ENCODE data around the gene PIM2. TPM values are rescaled to one million over a fixed set of nuclear protein-coding genes. Genes with fewer than 3 reads are reported as not detected.

PIM2 gene
- total and polyA plus RNA-seq, 2 experiments from 2014 or later, result 11.5 to 16.8 TPM

GRCh38 chrX:48919360-48919841, 577 bp upstream of the PIM2 start:
- Histone ChIP-seq H3K9me2 (replicated peaks; ENCODE audit: insufficient read depth) (no peaks in the 10 kb centered on the region), H3K9me3 (ENCODE audit: low read depth) (no peaks in the 10 kb centered on the region), H3K4me3 (no peak overlapping the region), H2AFZ (peak overlapping the region; percentile 12), H4K20me1 (ENCODE audit: insufficient read depth, poor library complexity, severe bottlenecking) (no peaks in the 10 kb centered on the region), H3K4me1 (ENCODE audit: insufficient read depth) (no peaks in the 10 kb centered on the region), H3K27ac (peak overlapping the region; percentile 66), H3K27me3 (no peaks in the 10 kb centered on the region), H3K36me3 (replicated peaks; ENCODE audit: insufficient read depth, low read depth) (no peaks in the 10 kb centered on the region), H3K79me2 (no peaks in the 10 kb centered on the region), H3K4me2 (peak overlapping the region; percentile 93)
- DNase-seq (ENCODE audit: low spot score), result no peak
- TF ChIP-seq CTCF (IDR thresholded peaks at IDR 0.05; ENCODE audit: poor library complexity) (no peak), EZH2 (IDR thresholded peaks at IDR 0.05; ENCODE audit: borderline replicate concordance) (no peak), EZH2phosphoT487 (IDR thresholded peaks at IDR 0.05; ENCODE audit: low read depth, severe bottlenecking, unreplicated experiment) (no peak)
- 24% methylated on average over 15 of the region's 15 CpGs for WGBS (ENCODE audit: low lambda C conversion rate, missing lambda C conversion rate)

GRCh38 chrX:48918301-48918642, 552 bp downstream of the PIM2 start:
- H4K20me1 ChIP-seq (ENCODE audit: insufficient read depth, poor library complexity, severe bottlenecking), result no peaks in the 10 kb centered on the region
- WGBS (ENCODE audit: low lambda C conversion rate, missing lambda C conversion rate), result 32% methylated on average over 9 of the region's 23 CpGs
- no peak for DNase-seq (ENCODE audit: low spot score)
- TF ChIP-seq EZH2 (IDR thresholded peaks at IDR 0.05; ENCODE audit: borderline replicate concordance) (no peak), CTCF (IDR thresholded peaks at IDR 0.05; ENCODE audit: poor library complexity) (no peak), EZH2phosphoT487 (IDR thresholded peaks at IDR 0.05; ENCODE audit: low read depth, severe bottlenecking, unreplicated experiment) (no peak)
- no peaks in the 10 kb centered on the region for H3K27me3 ChIP-seq
- H2AFZ ChIP-seq, result peak overlapping the region; percentile 6
- no peaks in the 10 kb centered on the region for H3K36me3 ChIP-seq (replicated peaks; ENCODE audit: insufficient read depth, low read depth)
- H3K9me3 ChIP-seq (ENCODE audit: low read depth), result no peaks in the 10 kb centered on the region
- H3K4me3 ChIP-seq, result peak overlapping the region; percentile 59
- peak overlapping the region; percentile 69 for H3K27ac ChIP-seq
- H3K79me2 ChIP-seq, result no peaks in the 10 kb centered on the region
- H3K9me2 ChIP-seq (replicated peaks; ENCODE audit: insufficient read depth), result no peaks in the 10 kb centered on the region
- peak overlapping the region; percentile 93 for H3K4me2 ChIP-seq
- no peaks in the 10 kb centered on the region for H3K4me1 ChIP-seq (ENCODE audit: insufficient read depth)

GRCh38 chrX:48917139-48918001, 1.5 kb downstream of the PIM2 start:
- H3K27ac ChIP-seq, result peak overlapping the region; percentile 34
- H2AFZ ChIP-seq, result no peak overlapping the region
- DNase-seq (ENCODE audit: low spot score), result peak; percentile 93
- no peaks in the 10 kb centered on the region for H3K4me1 ChIP-seq (ENCODE audit: insufficient read depth)
- no peaks in the 10 kb centered on the region for H3K27me3 ChIP-seq
- no peaks in the 10 kb centered on the region for H3K79me2 ChIP-seq
- peak overlapping the region; percentile 93 for H3K4me2 ChIP-seq
- H3K9me2 ChIP-seq (replicated peaks; ENCODE audit: insufficient read depth), result no peaks in the 10 kb centered on the region
- 46% methylated on average over 27 of the region's 27 CpGs for WGBS (ENCODE audit: low lambda C conversion rate, missing lambda C conversion rate)
- H3K36me3 ChIP-seq (replicated peaks; ENCODE audit: insufficient read depth, low read depth), result no peaks in the 10 kb centered on the region
- H4K20me1 ChIP-seq (ENCODE audit: insufficient read depth, poor library complexity, severe bottlenecking), result no peaks in the 10 kb centered on the region
- H3K4me3 ChIP-seq, result no peak overlapping the region
- H3K9me3 ChIP-seq (ENCODE audit: low read depth), result no peaks in the 10 kb centered on the region
- peak; percentile 91 for TF ChIP-seq CTCF (IDR thresholded peaks at IDR 0.05; ENCODE audit: poor library complexity)
- TF ChIP-seq EZH2 (IDR thresholded peaks at IDR 0.05; ENCODE audit: borderline replicate concordance), result no peak
- TF ChIP-seq EZH2phosphoT487 (IDR thresholded peaks at IDR 0.05; ENCODE audit: low read depth, severe bottlenecking, unreplicated experiment), result no peak

All from hepatocyte (in vitro differentiated cells).